HFFc6 (cell line): ENCODE results near the gene CPLX3. TPM values are rescaled to one million over a fixed set of nuclear protein-coding genes. Genes with fewer than 3 reads are reported as not detected.
A peak's percentile ranks its signal among the peaks of the same experiment; 100 is the strongest.

Source experiments
- DNase-seq: peaks from one replicate; pipeline ENCODE4 v3.0.0-alpha.2; 2018
- H3K27ac Mint-ChIP-seq: 2 replicates; pipeline ENCODE4 v1.8.0; 2020; ENCODE audit warnings: mild to moderate bottlenecking, mixed read lengths
- H3K27me3 Mint-ChIP-seq: 2 replicates; pipeline ENCODE4 v1.8.0; 2021; ENCODE audit warnings: mild to moderate bottlenecking, moderate library complexity, mixed read lengths; ENCODE audit not compliant: insufficient read depth
- H3K36me3 Mint-ChIP-seq: 2 replicates; pipeline ENCODE4 v1.8.0; 2021; ENCODE audit warnings: low read depth, mixed read lengths
- H3K4me1 Mint-ChIP-seq: 2 replicates; pipeline ENCODE4 v1.8.0; 2020; ENCODE audit warnings: low read depth, mixed read lengths
- H3K4me3 Mint-ChIP-seq: 2 replicates; pipeline ENCODE4 v1.8.0; 2020; ENCODE audit warnings: mild to moderate bottlenecking, moderate library complexity, mixed read lengths
- H3K9me3 Mint-ChIP-seq: 2 replicates; pipeline ENCODE4 v1.8.0; 2020; ENCODE audit warnings: mild to moderate bottlenecking, mixed read lengths
- total RNA-seq, 6 experiments: library from RNA; stranded (reverse); fragmentation: NEBNext Ultra II Directional; extraction: Animal tissue kit (Norgen Biotek cat#: 25700); gene quantifications; 2 replicates in 1 of 6; 3 replicates in 5 of 6; pipeline ENCODE4 v1.2.3, GENCODE V29; 2021
- TF ChIP-seq, protein P1 (sequence below): fragments of 200-600 bp; sonication (generic); IDR thresholded peaks from 2 replicates; pipeline ENCODE4 v1.5.0; 2021; ENCODE audit warnings: antibody characterized with exemption, mild to moderate bottlenecking

CPLX3 gene
- total RNA-seq, 6 experiments from 2014 or later: 0.09 TPM; not detected in 5

DNA sequence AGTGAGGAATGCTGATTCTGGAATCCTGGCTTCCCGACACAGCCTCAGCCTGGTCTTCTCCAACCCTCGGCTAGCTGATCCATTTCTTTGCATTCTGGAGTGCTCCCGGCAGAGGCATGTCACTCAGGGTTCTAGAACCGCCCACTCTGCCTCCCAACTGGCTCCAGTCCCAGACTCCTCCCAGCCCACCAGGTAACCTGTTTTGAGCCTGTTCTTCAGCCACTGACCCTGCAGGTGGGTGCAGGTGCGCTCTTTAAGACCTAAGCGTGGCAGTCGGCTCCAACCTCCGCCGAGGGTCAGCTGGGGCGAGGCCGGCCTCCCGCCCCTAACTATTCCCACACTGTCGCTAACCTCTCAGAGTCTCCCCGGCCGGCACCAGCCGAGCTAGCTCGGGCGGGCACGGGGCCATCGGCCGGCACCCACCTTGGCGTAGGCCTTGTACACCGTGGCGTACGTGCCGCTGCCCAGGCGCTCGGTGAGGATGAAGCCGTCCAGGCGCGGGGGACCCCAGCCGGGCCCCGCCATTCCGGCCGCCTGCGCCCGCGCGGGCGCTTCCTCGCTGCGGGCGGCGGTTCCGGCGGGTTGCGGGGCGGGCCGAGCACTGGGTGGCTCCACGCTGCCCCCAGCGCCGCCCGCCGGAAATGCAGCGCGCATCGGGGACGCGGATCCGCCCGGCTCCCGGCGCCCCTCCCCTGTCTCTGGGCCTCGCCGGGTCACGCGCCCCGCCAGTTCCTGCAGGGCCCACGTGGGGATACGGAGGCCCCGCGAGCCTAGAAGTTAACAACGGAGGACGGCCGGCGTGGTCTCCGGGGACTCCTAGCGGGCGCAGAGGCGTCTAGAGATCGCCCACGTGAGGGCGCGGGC is 16.4 kb downstream of the CPLX3 start, which contains the start of gene ULK3:
Gene ULK3 (minus strand): TSS at position 576 of the 864 bp plus-strand sequence. CDS start 51 bp downstream, at position 525.
- peak; percentile 79 for DNase-seq
- Mint-ChIP-seq H3K27ac (peak within 1 kb of the TSS; percentile 81), H3K9me3 (no peaks in the 10 kb centered on the region), H3K27me3 (no peaks in the 10 kb centered on the region; the same call in 1 of the 2 replicates), H3K4me3 (peak within 1 kb of the TSS; percentile 94), H3K36me3 (peaks cover 4% of the 10 kb centered on the region; the same call in 1 of the 2 replicates), H3K4me1 (peaks cover 17% of the 10 kb centered on the region; the same call in 1 of the 2 replicates)
- TF ChIP-seq, protein P1, sequence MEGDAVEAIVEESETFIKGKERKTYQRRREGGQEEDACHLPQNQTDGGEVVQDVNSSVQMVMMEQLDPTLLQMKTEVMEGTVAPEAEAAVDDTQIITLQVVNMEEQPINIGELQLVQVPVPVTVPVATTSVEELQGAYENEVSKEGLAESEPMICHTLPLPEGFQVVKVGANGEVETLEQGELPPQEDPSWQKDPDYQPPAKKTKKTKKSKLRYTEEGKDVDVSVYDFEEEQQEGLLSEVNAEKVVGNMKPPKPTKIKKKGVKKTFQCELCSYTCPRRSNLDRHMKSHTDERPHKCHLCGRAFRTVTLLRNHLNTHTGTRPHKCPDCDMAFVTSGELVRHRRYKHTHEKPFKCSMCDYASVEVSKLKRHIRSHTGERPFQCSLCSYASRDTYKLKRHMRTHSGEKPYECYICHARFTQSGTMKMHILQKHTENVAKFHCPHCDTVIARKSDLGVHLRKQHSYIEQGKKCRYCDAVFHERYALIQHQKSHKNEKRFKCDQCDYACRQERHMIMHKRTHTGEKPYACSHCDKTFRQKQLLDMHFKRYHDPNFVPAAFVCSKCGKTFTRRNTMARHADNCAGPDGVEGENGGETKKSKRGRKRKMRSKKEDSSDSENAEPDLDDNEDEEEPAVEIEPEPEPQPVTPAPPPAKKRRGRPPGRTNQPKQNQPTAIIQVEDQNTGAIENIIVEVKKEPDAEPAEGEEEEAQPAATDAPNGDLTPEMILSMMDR: peak; percentile 82

DNA sequence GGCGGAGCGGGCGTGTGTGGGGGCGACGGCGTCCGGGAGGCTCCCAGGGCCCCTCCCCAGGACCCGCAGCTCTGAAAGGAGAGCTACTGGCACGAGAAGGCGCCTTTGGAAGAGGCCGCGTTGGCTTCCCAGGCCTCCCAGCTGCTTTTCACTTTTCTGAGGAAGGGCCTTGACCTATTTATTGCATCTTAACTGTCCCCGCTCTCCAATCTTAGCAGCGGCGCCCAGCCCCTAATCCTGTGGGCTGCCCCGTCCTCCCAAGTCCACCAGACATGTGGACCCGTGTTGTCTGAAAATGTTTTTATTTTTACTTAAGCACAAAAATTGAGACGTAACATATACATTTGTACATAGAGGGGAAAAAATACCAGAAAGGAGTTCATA is 17.0 kb downstream of the CPLX3 start:
- Mint-ChIP-seq H3K36me3 (peaks cover 7% of the 10 kb centered on the region; the same call in 1 of the 2 replicates), H3K9me3 (no peaks in the 10 kb centered on the region), H3K27ac (peak overlapping the region; percentile 81), H3K27me3 (no peaks in the 10 kb centered on the region; the same call in 1 of the 2 replicates), H3K4me3 (peak overlapping the region; percentile 77), H3K4me1 (peaks cover 17% of the 10 kb centered on the region; the same call in 1 of the 2 replicates)
- TF ChIP-seq, protein P1: peak; percentile 70; the same call in 1 of the 2 replicates
- no peak for DNase-seq

DNA sequence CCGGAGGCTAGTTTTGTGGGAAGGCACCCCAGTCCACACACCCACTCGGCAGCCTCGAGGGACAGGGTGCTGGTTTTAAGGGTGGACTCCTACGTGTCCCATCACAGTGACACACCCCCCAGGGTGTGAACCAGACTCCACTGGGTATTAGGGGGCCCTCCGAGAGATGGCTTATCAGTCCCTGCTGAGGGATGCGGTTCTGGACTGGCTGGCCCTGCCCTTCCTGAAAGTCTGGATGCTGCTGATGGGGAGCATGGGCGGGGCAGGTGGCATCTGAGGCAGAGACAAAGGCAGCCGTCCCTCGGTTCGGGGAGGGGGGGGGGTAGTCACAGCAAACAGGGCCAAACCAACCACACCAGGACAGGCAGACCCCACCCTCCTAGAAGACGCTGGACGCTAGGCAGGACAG is 17.5 kb downstream of the CPLX3 start:
- Mint-ChIP-seq H3K4me3 (no peak overlapping the region; the same call in 1 of the 2 replicates), H3K9me3 (no peaks in the 10 kb centered on the region), H3K27me3 (no peaks in the 10 kb centered on the region; the same call in 1 of the 2 replicates), H3K27ac (no peak overlapping the region), H3K36me3 (peaks cover 10% of the 10 kb centered on the region; the same call in 1 of the 2 replicates), H3K4me1 (peaks cover 17% of the 10 kb centered on the region; the same call in 1 of the 2 replicates)
- TF ChIP-seq, protein P1: no peak
- DNase-seq: no peak

DNA sequence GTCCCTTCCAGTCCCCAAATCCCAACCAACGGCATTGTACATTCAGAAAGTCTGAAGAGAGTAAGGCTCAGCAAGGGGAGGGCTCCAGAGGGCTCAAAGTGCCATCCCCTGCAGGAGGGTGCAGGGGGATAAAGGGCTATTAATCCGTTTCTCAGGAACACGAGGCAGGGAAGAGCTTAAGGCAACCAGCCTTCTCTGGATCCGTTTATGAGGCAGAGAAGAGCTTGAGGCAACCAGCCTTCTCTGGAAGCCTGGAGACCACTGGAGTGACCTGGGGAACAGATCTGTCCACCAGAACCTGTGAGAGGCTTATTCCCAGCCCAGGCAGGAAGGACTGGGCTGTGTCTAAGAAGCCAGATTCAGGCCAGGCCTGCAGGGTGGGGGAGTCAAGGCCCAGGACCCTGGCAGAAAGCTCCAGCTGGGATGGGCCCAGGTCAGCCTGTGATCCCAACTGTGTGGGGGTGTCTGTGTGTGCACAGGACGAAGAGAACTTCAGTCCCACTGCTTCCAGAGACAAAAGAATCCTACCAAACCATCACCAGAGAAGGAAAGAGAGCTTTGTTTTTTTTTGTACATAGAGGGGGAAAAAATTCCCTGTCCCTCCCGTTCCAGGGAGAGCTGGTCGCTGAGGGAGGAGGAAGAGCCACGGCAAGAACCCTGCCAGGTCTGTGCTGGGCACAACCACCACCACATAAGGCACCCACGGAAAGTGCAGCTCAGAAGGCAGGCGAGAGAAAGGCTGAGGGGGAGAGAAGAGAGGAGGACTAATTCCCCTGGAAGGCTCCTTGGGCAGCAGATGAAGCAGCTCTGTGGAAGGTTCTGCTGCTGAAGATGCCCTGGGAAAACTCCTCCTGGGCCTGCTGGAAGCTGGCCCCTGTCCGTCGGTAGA is 18.1 kb downstream of the CPLX3 start:
- Mint-ChIP-seq H3K4me3 (no peak overlapping the region), H3K27ac (no peak overlapping the region), H3K27me3 (no peaks in the 10 kb centered on the region; the same call in 1 of the 2 replicates), H3K9me3 (no peaks in the 10 kb centered on the region), H3K36me3 (peaks cover 10% of the 10 kb centered on the region; the same call in 1 of the 2 replicates), H3K4me1 (peaks cover 17% of the 10 kb centered on the region; the same call in 1 of the 2 replicates)
- TF ChIP-seq, protein P1: no peak
- no peak for DNase-seq

- H3K27ac Mint-ChIP-seq: no peak overlapping the region
- TF ChIP-seq, protein P1: no peak
- H3K9me3 Mint-ChIP-seq: no peaks in the 10 kb centered on the region
- peaks cover 10% of the 10 kb centered on the region; the same call in 1 of the 2 replicates for H3K36me3 Mint-ChIP-seq
- no peak for DNase-seq
- no peaks in the 10 kb centered on the region; the same call in 1 of the 2 replicates for H3K27me3 Mint-ChIP-seq
- H3K4me1 Mint-ChIP-seq: peaks cover 17% of the 10 kb centered on the region; the same call in 1 of the 2 replicates
- H3K4me3 Mint-ChIP-seq: no peak overlapping the region
These were observed 18.8 kb downstream of the CPLX3 start for GRCh38 chr15:74845208-74845568.
